Activated CD4-positive, alpha-beta T cell treated with anti-CD3 and anti-CD28 coated beads for 36 hours (primary cell): Measurements from ENCODE around the gene SLC19A1. TPM values are rescaled to one million over a fixed set of nuclear protein-coding genes. Genes with fewer than 3 reads are reported as not detected.

Source experiments
- ATAC-seq: fragments of 200-7000 bp; cut with Tn5 transposase; one replicate; pipeline ENCODE4 v1.10.0; 2021; ENCODE audit warnings: mild to moderate bottlenecking, moderate library complexity
- CTCF ChIA-PET: fragments of 350-600 bp; sonication (Branson Sonifier 250); formaldehyde crosslinking; loops from one replicate; lab custom pipeline; 2021; ENCODE audit warnings: antibody characterized with exemption; lab: Charles Lee
- POLR2A ChIA-PET: fragments of 350-600 bp; sonication (Branson Sonifier 250); formaldehyde crosslinking; loops from one replicate; lab custom pipeline; 2021; ENCODE audit warnings: antibody characterized with exemption, inconsistent platforms; lab: Charles Lee
- DNase-seq: peaks from one replicate; pipeline ENCODE4 v3.0.0-alpha.2; 2020
- H3K27ac Mint-ChIP-seq: one replicate; pipeline ENCODE4 v1.8.0; 2021; ENCODE audit warnings: mixed read lengths
- H3K27me3 Mint-ChIP-seq: one replicate; pipeline ENCODE4 v1.8.0; 2021; ENCODE audit warnings: mixed read lengths
- H3K36me3 Mint-ChIP-seq: one replicate; pipeline ENCODE4 v1.8.0; 2021; ENCODE audit warnings: low read depth, mixed read lengths
- H3K4me1 Mint-ChIP-seq: one replicate; pipeline ENCODE4 v1.8.0; 2021; ENCODE audit warnings: mixed read lengths
- H3K4me3 Mint-ChIP-seq: one replicate; pipeline ENCODE4 v1.8.0; 2021; ENCODE audit warnings: mild to moderate bottlenecking, moderate library complexity, mixed read lengths
- H3K9me3 Mint-ChIP-seq: one replicate; pipeline ENCODE4 v1.8.0; 2021; ENCODE audit warnings: low read depth, mixed read lengths
- intact Hi-C, 2 experiments: fragments of 100-400 bp; cut with DNase I in 1 of 2; cut with micrococcal nuclease in 1 of 2; formaldehyde crosslinking; loops; one replicate each; pipeline versions ENCODE4 v1.14.2 to v1.15.1; 2022 to 2024; cut with DNase I, micrococcal nuclease
- total RNA-seq, 2 experiments: library from RNA; stranded (reverse); gene quantifications; one replicate each; pipeline ENCODE4 v1.2.3, GENCODE V29; 2021

SLC19A1 gene
- total RNA-seq, 2 experiments from 2014 or later, result 46.1 to 50.0 TPM

DNA sequence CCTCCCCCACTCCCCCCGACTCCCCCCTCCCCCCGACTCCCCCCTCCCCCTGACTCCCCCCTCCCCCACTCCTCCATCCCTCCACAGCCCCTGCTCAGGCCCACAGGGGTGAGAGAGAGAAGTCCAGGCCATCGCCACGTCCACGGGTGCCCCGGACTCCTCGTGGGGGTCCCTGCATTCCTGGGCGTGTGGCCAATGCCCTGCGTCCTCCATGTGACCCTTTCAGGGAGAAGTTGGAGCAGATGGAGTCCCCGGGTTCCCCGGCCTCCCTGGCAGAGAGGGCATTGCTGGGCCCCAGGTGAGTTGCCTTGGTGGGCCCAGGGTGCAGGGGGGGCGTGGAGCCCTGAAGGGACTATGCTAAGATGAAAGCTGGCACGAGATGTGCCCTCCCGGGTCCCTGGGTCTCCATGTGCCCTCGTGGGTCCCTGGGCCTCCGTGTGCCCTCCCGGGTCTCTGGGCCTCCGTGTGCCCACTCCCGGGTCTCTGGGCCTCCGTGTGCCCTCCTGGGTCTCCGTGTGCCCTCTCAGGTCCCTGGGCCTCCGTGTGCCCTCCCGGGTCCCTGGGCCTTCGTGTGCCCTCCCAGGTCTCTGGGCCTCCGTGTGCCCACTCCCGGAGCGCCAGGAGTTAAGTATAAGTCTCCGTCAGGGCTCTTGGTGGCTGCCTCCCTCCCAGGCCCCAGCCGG is 52.0 kb downstream of the SLC19A1 start:
- ChIA-PET POLR2A (no interaction called here), CTCF (no interaction called here)
- ATAC-seq (no peak), DNase-seq (no peak)
- no peak overlapping the region for H3K27ac Mint-ChIP-seq
- H3K4me1 Mint-ChIP-seq, result no peaks in the 10 kb centered on the region
- no peaks in the 10 kb centered on the region for H3K27me3 Mint-ChIP-seq
- intact Hi-C loops, result no loop called here
- H3K36me3 Mint-ChIP-seq, result no peaks in the 10 kb centered on the region
- no peaks in the 10 kb centered on the region for H3K9me3 Mint-ChIP-seq
- H3K4me3 Mint-ChIP-seq, result no peak overlapping the region

DNA sequence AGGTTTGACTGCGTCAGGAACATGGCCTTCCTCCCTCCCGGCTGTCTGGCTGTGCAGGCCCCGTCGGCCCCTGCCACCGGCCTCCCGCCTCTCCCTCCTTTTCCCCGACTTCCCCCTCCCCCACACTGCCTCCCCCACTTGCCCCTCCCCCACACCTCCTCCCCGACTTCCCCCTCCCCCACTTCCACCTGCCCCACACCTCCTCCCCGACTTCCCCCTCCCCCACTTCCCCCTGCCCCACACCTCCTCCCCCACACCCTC is 52.6 kb downstream of the SLC19A1 start:
- Mint-ChIP-seq H3K27me3 (no peaks in the 10 kb centered on the region), H3K9me3 (no peaks in the 10 kb centered on the region)
- intact Hi-C loops, result no loop called here

GRCh38 chr21:45488931-45489721 is 53.1 kb downstream of the SLC19A1 start:
- H3K4me1 Mint-ChIP-seq, result peaks cover 2% of the 10 kb centered on the region
- ChIA-PET CTCF (no interaction called here), POLR2A (no interaction called here)
- no peak overlapping the region for H3K4me3 Mint-ChIP-seq
- DNase-seq (no peak), ATAC-seq (no peak)
- H3K27me3 Mint-ChIP-seq, result no peaks in the 10 kb centered on the region
- intact Hi-C loops, result no loop called here
- H3K36me3 Mint-ChIP-seq, result peaks cover 1% of the 10 kb centered on the region
- H3K27ac Mint-ChIP-seq, result no peak overlapping the region
- H3K9me3 Mint-ChIP-seq, result no peaks in the 10 kb centered on the region

More for the DNA sequence above, 52.6 kb downstream of the SLC19A1 start:
- CTCF ChIA-PET, result no interaction called here
- Mint-ChIP-seq H3K27ac (no peak overlapping the region), H3K4me3 (no peak overlapping the region), H3K36me3 (no peaks in the 10 kb centered on the region), H3K4me1 (no peaks in the 10 kb centered on the region)
- DNase-seq (no peak), ATAC-seq (no peak)
- POLR2A ChIA-PET, result no interaction called here

GRCh38 chr21:45487891-45488600 is 54.2 kb downstream of the SLC19A1 start:
- peaks cover 4% of the 10 kb centered on the region for H3K36me3 Mint-ChIP-seq
- DNase-seq, result no peak
- intact Hi-C loops, result no loop called here
- H3K27ac Mint-ChIP-seq, result no peak overlapping the region
- no peaks in the 10 kb centered on the region for H3K27me3 Mint-ChIP-seq
- CTCF ChIA-PET, result interaction anchor here (1.2 kb wide), 1 partner anchor 10 kb away, joined by 4 read pairs; no protein-coding TSS in a partner anchor
- peaks cover 10% of the 10 kb centered on the region for H3K4me1 Mint-ChIP-seq
- no peak overlapping the region for H3K4me3 Mint-ChIP-seq
- H3K9me3 Mint-ChIP-seq, result no peaks in the 10 kb centered on the region
- no peak for ATAC-seq
- POLR2A ChIA-PET, result no interaction called here

DNA sequence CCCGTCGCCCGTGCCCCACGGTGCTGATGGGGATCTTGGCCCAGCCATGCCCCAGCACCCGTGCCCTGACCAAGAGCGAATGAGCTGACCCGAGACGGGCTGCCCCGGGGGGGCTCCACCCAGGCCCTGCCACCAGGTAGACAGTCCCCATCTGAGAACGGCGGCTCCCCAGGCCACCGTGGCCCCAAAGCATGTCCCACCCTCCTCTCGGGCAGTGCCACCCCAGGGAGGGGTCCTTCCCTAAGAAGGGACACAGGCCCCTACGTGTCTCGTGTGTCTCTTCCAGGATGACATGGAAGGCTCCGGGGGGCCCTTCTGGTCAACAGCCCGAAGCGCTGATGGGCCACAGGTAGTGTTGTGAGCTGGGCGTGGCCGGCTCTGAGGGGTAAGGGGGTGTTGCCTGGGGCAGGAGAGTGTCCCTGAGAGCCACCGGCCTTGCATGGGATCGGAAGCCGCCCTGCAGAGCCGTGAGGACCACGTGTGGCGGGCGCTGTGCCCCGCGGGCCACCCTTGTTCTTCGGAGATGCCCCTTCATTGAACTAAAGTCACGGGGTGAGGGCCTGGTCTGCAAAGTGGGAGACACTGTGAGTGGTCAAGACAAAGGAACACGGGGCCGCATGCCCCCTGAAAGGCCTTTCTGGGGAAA is 55.0 kb downstream of the SLC19A1 start:
- Mint-ChIP-seq H3K4me3 (no peak overlapping the region), H3K36me3 (peaks cover 4% of the 10 kb centered on the region), H3K9me3 (no peaks in the 10 kb centered on the region), H3K27ac (no peak overlapping the region), H3K4me1 (peaks cover 17% of the 10 kb centered on the region), H3K27me3 (no peaks in the 10 kb centered on the region)
- CTCF ChIA-PET, result interaction anchor here (1.2 kb wide), 1 partner anchor 9 kb away, joined by 4 read pairs; no protein-coding TSS in a partner anchor
- intact Hi-C loops, result no loop called here
- DNase-seq, result no peak
- ATAC-seq, result no peak
- POLR2A ChIA-PET, result no interaction called here

GRCh38 chr21:45486443-45487160 is 55.6 kb downstream of the SLC19A1 start:
- Mint-ChIP-seq H3K4me3 (no peak overlapping the region), H3K27ac (no peak overlapping the region), H3K9me3 (no peaks in the 10 kb centered on the region), H3K4me1 (peaks cover 20% of the 10 kb centered on the region), H3K27me3 (no peaks in the 10 kb centered on the region), H3K36me3 (peaks cover 4% of the 10 kb centered on the region)
- ChIA-PET CTCF (interaction anchor here (1.2 kb wide), 1 partner anchor 8 kb away, joined by 4 read pairs; no protein-coding TSS in a partner anchor), POLR2A (no interaction called here)
- DNase-seq (no peak), ATAC-seq (no peak)
- intact Hi-C loops, result no loop called here

GRCh38 chr21:45485686-45486442 is 56.4 kb downstream of the SLC19A1 start:
- H3K27me3 Mint-ChIP-seq, result no peaks in the 10 kb centered on the region
- DNase-seq (no peak), ATAC-seq (no peak)
- intact Hi-C loops, result no loop called here
- POLR2A ChIA-PET, result no interaction called here
- H3K4me3 Mint-ChIP-seq, result no peak overlapping the region
- no peaks in the 10 kb centered on the region for H3K9me3 Mint-ChIP-seq
- peaks cover 20% of the 10 kb centered on the region for H3K4me1 Mint-ChIP-seq
- H3K36me3 Mint-ChIP-seq, result peaks cover 4% of the 10 kb centered on the region
- no peak overlapping the region for H3K27ac Mint-ChIP-seq
- CTCF ChIA-PET, result interaction anchor here (0.7 kb wide), 1 partner anchor 9 kb away, joined by 4 read pairs; no protein-coding TSS in a partner anchor

GRCh38 chr21:45484318-45484717 is 57.9 kb downstream of the SLC19A1 start:
- ChIA-PET POLR2A (no interaction called here), CTCF (no interaction called here)

DNA sequence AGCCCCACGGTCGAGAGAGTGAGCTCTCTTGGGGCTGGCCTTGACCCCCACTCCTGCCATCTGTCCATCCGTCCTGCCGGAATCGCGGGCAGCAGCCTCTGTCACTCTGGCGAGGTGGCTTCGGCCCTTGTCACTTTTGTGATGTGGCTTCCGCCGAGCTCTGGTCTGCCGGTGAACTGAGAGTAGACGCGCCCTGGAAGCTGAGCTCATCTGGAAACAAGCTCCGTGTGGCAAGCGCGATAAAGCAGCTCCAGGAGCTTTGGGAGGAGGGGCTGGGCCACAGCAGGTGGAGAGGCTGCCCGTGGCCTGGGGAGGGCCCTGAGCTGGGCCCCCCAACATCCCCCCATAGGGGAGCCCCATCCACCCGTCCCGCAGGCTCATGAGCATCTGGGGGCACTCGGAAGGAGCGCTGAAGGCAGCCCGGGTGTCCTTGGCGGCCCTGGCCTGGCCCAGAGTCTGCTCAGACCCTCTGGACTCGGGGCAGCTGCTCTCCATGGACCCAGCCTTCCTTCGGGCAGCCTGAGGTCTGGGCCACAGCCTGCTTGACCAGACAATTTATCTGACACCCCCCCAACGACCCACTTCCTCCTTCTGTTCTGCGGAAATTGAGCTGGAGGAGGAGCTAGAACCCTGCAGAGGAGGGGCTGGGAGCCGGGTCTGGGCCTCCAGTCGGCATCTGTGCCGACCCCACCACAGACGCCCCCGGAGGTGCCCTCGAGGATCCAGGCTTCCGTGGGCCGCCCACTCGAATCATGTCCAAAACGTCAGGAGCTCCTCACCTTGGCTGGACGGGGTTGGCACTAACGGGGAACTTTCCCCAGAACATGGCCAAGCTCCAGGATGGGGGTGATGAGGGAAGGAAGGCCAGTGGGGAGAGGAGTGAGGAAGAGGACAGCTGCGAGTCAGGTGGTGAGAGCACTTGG is 59.1 kb downstream of the SLC19A1 start:
- Mint-ChIP-seq H3K4me1 (peaks cover 37% of the 10 kb centered on the region), H3K27ac (peak overlapping the region; percentile 78), H3K36me3 (peaks cover 4% of the 10 kb centered on the region), H3K27me3 (no peaks in the 10 kb centered on the region), H3K9me3 (no peaks in the 10 kb centered on the region), H3K4me3 (peak overlapping the region; percentile 42)
- DNase-seq (peak; percentile 78), ATAC-seq (peak; percentile 66)
- ChIA-PET CTCF (interaction anchor here (0.6 to 1.5 kb wide), 7 partner anchors 9 to 440 kb away, joined by 3 to 5 read pairs (median 3); no protein-coding TSS in a partner anchor), POLR2A (interaction anchor here (0.6 to 0.7 kb wide), 3 partner anchors 77 to 331 kb away, joined by 4 read pairs; no protein-coding TSS in a partner anchor)
- intact Hi-C loops, result no loop called here

More at GRCh38 chr21:45484318-45484717, 57.9 kb downstream of the SLC19A1 start:
- DNase-seq (no peak), ATAC-seq (no peak)
- peaks cover 4% of the 10 kb centered on the region for H3K36me3 Mint-ChIP-seq
- intact Hi-C loops, result no loop called here
- no peaks in the 10 kb centered on the region for H3K9me3 Mint-ChIP-seq
- H3K4me1 Mint-ChIP-seq, result peaks cover 25% of the 10 kb centered on the region
- no peaks in the 10 kb centered on the region for H3K27me3 Mint-ChIP-seq
- no peak overlapping the region for H3K27ac Mint-ChIP-seq
- no peak overlapping the region for H3K4me3 Mint-ChIP-seq
